Retinal pigment epithelial cell (primary cell): ENCODE results near the gene PAK3.
A peak's percentile ranks its signal among the peaks of the same experiment; 100 is the strongest.

Source experiments
- DNase-seq: peaks from one replicate; pipeline ENCODE4 v3.0.0-alpha.2; 2010; ENCODE audit warnings: low read depth
- H3K4me3 ChIP-seq: 2 replicates; pipeline ENCODE4 v1.5.1; 2011; ENCODE audit warnings: mild to moderate bottlenecking, low read length, control low read depth, moderate library complexity
- TF ChIP-seq, protein P1 (sequence below): conservative IDR thresholded peaks from 2 replicates; pipeline ENCODE4 v1.5.1; 2011; ENCODE audit warnings: low read depth, low read length, control low read depth, inconsistent platforms

PAK3 gene

DNA sequence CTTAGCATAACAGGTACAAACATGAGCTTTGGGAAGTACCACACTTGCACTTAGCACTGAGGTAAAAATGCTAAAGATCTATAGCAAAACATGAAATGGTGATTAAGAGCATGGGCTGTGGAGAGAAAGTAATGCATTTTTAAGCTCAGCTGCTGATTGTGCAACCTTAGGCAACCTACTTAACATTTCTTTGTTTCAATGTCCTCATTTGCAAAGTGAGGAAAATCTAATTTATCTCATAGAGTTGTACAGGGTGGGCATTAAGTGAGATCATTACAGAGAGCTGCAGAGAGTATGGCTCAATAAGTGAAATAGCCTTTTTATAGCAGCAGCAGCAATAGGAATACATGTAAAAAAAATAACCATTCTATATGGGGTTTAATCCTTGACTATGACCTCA lies 87.0 kb downstream of the PAK3 start:
- H3K4me3 ChIP-seq = no peak overlapping the region
- TF ChIP-seq, protein P1, sequence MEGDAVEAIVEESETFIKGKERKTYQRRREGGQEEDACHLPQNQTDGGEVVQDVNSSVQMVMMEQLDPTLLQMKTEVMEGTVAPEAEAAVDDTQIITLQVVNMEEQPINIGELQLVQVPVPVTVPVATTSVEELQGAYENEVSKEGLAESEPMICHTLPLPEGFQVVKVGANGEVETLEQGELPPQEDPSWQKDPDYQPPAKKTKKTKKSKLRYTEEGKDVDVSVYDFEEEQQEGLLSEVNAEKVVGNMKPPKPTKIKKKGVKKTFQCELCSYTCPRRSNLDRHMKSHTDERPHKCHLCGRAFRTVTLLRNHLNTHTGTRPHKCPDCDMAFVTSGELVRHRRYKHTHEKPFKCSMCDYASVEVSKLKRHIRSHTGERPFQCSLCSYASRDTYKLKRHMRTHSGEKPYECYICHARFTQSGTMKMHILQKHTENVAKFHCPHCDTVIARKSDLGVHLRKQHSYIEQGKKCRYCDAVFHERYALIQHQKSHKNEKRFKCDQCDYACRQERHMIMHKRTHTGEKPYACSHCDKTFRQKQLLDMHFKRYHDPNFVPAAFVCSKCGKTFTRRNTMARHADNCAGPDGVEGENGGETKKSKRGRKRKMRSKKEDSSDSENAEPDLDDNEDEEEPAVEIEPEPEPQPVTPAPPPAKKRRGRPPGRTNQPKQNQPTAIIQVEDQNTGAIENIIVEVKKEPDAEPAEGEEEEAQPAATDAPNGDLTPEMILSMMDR = no peak

DNA sequence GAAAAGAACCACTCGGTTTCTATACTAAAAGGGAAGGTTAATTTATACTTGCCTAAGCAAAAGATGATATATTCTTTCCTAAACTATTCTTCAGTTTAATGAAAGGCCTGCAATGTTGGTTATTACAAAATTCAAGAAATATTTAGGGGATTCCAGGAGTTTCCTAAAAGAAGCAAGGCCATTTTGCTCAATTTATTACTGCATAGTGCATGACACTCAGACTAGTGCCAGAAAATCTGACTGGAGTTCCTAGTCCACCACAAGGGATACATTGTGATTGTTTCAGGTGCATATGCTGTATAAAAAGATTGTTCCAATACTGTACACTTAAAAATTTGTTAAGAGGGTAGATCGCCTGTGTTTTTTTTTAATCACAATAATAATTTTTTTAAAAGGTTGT lies 95.6 kb downstream of the PAK3 start:
- DNase-seq = no peak
- no peak overlapping the region for H3K4me3 ChIP-seq
- TF ChIP-seq, protein P1 = no peak

More for the DNA sequence above, 87.0 kb downstream of the PAK3 start:
- no peak for DNase-seq

DNA sequence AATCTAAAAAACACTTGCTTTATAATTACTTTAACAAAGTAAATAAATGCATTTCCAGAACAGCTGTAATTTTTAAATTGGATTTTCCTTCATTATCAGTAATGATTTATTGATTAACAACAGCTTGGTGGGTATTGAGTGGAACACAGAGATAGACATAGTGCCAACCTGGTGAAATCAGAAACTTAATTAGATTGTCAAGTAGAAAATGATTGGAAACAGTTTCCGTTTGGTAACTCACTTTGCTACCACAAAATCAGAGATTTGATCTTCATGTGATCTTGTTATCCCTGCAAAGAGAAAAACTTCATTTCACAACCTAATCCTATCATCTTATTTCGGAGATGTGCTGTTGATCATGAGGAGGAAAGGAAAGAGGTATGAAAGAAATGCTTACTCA lies 103.5 kb downstream of the PAK3 start:
- DNase-seq = no peak
- TF ChIP-seq, protein P1 = no peak
- no peak overlapping the region for H3K4me3 ChIP-seq

DNA sequence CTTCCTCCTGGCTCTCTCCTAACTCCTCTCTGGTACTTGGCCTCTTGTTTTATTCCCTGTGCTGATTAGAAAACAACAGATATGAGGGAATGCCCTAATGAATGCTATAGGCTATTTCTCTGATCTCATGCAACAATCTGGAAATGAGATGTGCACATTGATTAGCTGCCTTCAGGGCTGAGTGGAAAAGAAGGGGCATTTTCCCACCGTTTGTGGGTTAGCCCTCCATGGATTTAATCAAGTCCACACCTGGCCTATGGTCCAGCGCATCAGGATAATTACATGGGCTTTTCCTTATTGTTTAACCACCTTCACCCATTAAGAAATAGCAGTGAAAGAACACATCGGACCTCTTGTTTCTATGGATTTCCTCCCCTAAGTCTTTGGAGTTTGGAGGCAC lies 104.3 kb downstream of the PAK3 start:
- TF ChIP-seq, protein P1 = no peak
- no peak for DNase-seq
- H3K4me3 ChIP-seq = no peak overlapping the region

DNA sequence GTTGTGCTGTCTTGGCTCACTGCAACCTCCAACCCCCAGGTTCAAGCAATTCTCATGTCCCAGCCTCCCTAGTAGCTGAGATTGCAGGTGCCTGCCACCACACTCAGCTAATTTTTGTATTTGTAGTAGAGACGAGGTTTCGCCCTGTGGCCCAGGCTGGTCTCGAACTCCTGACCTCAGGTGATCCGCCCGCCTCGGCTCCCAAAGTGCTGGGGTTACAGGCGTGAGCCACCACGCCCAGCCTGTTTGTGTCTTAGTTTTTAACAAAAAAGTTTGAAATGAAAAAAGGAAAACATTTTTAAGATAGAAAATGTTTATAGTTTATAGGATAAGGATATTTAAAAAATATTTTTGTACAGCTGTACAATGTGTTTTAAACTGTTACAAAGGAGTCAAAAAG lies 111.9 kb downstream of the PAK3 start:
- no peak overlapping the region for H3K4me3 ChIP-seq
- no peak for DNase-seq
- TF ChIP-seq, protein P1 = no peak

DNA sequence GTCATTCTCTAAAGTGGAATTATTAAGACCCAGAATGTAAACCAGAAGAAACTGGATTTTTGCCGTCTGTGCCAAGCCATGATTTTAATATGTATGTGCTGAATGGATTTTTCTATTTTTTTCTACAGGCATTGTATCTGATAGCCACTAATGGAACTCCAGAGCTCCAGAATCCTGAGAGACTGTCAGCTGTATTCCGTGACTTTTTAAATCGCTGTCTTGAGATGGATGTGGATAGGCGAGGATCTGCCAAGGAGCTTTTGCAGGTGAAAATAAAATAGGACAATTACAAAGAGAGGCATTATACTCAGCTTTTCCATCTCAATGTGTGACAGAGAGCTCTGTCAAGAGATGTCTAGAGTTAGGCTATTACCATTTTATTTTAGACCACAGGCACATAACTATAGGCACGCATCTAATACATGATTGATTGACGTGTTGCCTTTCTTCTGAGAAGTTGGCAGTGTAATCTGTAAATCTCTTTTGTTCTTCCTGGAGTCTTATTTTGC lies 120.4 kb downstream of the PAK3 start:
- H3K4me3 ChIP-seq = no peak overlapping the region
- no peak for DNase-seq
- TF ChIP-seq, protein P1 = no peak

DNA sequence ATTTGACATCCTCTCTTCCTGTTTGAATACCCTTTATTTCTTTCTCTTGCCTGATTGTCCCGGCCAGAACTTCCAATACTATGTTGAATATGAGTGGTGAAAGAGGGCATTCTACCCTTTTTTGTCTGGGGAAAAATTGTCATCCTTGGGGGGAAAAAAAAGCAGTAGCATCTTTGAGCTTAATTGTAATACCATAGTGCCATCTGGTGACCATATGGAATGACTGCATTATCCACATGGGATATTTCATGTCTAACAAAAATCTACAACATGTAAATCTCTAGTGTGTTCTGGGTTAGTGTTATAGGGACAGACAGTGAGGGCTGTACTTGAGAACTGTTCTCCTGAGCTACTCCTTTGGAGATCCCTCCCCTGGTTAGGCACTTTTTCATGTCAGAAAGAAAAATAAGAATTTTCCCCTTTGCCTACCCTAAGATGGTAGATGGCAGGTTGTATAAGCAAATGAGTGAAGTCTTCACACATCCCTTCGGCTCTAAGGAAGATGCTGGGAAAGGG lies 148.3 kb downstream of the PAK3 start:
- H3K4me3 ChIP-seq = no peak overlapping the region
- TF ChIP-seq, protein P1 = peak; percentile 58
- DNase-seq = no peak
